ENCODE data around the gene TMEM192.

DNA sequence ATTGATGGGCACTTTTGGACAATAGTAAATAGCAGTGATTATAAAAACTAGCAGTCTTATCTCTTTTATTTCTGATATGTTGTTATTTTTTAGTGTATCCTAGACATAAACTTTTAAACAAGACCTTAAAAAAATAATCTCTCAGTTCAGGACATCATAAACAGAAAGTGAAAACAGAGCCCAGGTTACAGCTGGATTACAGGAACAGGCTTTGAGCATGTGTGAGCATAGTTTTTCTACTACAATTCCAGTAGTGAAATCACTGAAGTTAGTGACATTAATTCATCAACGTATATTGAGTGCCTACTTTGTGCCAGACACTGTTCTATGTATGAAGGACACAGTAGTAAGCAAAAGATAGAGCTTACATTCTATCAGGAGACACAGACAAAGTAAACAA, 42.1 kb downstream of the TMEM192 start:
- TF ChIP-seq RFX5 (IDR thresholded peaks at IDR 0.05) (no peak), NFE2L2 (conservative IDR thresholded peaks at IDR 0.05; ENCODE audit: low read length) (no peak), MYC (IDR thresholded peaks at IDR 0.05; ENCODE audit: borderline replicate concordance, low read length) (no peak), POLR2A (IDR thresholded peaks at IDR 0.05; ENCODE audit: low read length) (no peak), PHF8 (IDR thresholded peaks at IDR 0.05; ENCODE audit: borderline replicate concordance, low read depth) (no peak), HDAC2 (IDR thresholded peaks at IDR 0.05) (no peak), EHF (CRISPR knock-in tag; IDR thresholded peaks at IDR 0.05) (no peak), SMC3 (IDR thresholded peaks at IDR 0.05) (no peak), EP300 (IDR thresholded peaks at IDR 0.05) (no peak), NPAS2 (CRISPR knock-in tag; IDR thresholded peaks at IDR 0.05; ENCODE audit: borderline replicate concordance) (no peak), CHD2 (IDR thresholded peaks at IDR 0.05; ENCODE audit: low read length, partially characterized antibody) (no peak)
- TF ChIP-seq, protein P1, sequence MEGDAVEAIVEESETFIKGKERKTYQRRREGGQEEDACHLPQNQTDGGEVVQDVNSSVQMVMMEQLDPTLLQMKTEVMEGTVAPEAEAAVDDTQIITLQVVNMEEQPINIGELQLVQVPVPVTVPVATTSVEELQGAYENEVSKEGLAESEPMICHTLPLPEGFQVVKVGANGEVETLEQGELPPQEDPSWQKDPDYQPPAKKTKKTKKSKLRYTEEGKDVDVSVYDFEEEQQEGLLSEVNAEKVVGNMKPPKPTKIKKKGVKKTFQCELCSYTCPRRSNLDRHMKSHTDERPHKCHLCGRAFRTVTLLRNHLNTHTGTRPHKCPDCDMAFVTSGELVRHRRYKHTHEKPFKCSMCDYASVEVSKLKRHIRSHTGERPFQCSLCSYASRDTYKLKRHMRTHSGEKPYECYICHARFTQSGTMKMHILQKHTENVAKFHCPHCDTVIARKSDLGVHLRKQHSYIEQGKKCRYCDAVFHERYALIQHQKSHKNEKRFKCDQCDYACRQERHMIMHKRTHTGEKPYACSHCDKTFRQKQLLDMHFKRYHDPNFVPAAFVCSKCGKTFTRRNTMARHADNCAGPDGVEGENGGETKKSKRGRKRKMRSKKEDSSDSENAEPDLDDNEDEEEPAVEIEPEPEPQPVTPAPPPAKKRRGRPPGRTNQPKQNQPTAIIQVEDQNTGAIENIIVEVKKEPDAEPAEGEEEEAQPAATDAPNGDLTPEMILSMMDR (IDR thresholded peaks at IDR 0.05), result no peak
- TF ChIP-seq, protein P2, sequence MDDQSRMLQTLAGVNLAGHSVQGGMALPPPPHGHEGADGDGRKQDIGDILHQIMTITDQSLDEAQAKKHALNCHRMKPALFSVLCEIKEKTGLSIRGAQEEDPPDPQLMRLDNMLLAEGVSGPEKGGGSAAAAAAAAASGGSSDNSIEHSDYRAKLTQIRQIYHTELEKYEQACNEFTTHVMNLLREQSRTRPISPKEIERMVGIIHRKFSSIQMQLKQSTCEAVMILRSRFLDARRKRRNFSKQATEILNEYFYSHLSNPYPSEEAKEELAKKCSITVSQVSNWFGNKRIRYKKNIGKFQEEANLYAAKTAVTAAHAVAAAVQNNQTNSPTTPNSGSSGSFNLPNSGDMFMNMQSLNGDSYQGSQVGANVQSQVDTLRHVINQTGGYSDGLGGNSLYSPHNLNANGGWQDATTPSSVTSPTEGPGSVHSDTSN (IDR thresholded peaks at IDR 0.05), result no peak
- TF ChIP-seq, protein P3, sequence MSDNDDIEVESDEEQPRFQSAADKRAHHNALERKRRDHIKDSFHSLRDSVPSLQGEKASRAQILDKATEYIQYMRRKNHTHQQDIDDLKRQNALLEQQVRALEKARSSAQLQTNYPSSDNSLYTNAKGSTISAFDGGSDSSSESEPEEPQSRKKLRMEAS (IDR thresholded peaks at IDR 0.05), result no peak

Data from A549 (cell line).